PFSK-1 (cell line): ENCODE data around the gene GTF2H1.

Experiments
- FOXP2 ChIP-seq: optimal IDR thresholded peaks from 2 replicates; pipeline ENCODE3; 2011; ENCODE audit warnings: borderline replicate concordance, control low read depth, inconsistent platforms; ENCODE audit not compliant: insufficient read depth; ENCODE audit errors: extremely low read length, extremely low read depth
- POLR2AphosphoS5 ChIP-seq: IDR thresholded peaks from 2 replicates; pipeline ENCODE4 v1.6.1; 2012; ENCODE audit warnings: low read depth, mild to moderate bottlenecking, control low read depth, low read length, moderate library complexity
- SIN3A ChIP-seq: IDR thresholded peaks from 2 replicates; pipeline ENCODE4 v1.6.1; 2012; ENCODE audit warnings: mild to moderate bottlenecking, low read length, moderate library complexity, borderline replicate concordance; ENCODE audit not compliant: insufficient read depth
- TAF1 ChIP-seq: IDR thresholded peaks from 2 replicates; pipeline ENCODE4 v1.6.1; 2012; ENCODE audit warnings: low read length, control low read depth, borderline replicate concordance; ENCODE audit not compliant: insufficient read depth
- TF ChIP-seq, protein P1 (sequence below), 2 experiments: IDR thresholded peaks; 2 replicates each; pipeline versions ENCODE4 v1.6.1 to v1.8.0; 2011 to 2012; ENCODE audit warnings: low read depth in 2 of 2, low read length in 2 of 2, control low read depth in 1 of 2, inconsistent platforms in 1 of 2, mild to moderate bottlenecking in 1 of 2, moderate library complexity in 1 of 2; ENCODE audit not compliant: insufficient read depth in 1 of 2

DNA sequence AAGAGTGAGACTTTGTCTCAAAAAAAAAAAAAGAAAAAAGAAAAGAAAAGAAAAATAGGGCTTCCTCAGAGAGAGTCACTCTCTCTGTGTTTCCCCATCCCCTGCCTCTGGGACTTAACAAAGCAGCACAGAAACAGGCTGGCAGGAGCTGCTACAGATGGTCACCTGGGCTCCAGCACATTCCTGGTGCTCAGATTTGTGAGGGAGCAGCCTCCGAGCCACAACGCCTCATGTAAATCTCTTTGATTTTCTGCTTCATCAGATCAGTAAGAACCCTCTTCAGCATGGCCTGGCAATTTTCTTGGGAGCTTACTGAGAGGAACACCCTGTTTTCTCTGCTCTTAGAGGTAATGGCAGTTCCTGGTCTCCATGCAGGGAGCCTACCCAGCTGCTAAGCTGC lies 56.8 kb downstream of the GTF2H1 start:
- TF ChIP-seq, protein P1, sequence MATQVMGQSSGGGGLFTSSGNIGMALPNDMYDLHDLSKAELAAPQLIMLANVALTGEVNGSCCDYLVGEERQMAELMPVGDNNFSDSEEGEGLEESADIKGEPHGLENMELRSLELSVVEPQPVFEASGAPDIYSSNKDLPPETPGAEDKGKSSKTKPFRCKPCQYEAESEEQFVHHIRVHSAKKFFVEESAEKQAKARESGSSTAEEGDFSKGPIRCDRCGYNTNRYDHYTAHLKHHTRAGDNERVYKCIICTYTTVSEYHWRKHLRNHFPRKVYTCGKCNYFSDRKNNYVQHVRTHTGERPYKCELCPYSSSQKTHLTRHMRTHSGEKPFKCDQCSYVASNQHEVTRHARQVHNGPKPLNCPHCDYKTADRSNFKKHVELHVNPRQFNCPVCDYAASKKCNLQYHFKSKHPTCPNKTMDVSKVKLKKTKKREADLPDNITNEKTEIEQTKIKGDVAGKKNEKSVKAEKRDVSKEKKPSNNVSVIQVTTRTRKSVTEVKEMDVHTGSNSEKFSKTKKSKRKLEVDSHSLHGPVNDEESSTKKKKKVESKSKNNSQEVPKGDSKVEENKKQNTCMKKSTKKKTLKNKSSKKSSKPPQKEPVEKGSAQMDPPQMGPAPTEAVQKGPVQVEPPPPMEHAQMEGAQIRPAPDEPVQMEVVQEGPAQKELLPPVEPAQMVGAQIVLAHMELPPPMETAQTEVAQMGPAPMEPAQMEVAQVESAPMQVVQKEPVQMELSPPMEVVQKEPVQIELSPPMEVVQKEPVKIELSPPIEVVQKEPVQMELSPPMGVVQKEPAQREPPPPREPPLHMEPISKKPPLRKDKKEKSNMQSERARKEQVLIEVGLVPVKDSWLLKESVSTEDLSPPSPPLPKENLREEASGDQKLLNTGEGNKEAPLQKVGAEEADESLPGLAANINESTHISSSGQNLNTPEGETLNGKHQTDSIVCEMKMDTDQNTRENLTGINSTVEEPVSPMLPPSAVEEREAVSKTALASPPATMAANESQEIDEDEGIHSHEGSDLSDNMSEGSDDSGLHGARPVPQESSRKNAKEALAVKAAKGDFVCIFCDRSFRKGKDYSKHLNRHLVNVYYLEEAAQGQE (IDR thresholded peaks at IDR 0.05; ENCODE audit: insufficient read depth in 1 of 2, low read depth in 2 of 2, low read length in 2 of 2): no peak
- TF ChIP-seq POLR2AphosphoS5 (no peak), TAF1 (no peak), SIN3A (no peak), FOXP2 (no peak)
